GM23248 (cell line): ENCODE measurements around the gene HSP90AB1.
A peak's percentile ranks its signal among the peaks of the same experiment; 100 is the strongest.

Source experiments
- EZH2 ChIP-seq: fragments of 200-600 bp; sonication (generic); IDR thresholded peaks from 2 replicates; pipeline ENCODE4 v1.6.1; 2018; ENCODE audit warnings: antibody characterized with exemption, mild to moderate bottlenecking; ENCODE audit not compliant: insufficient read depth, poor library complexity, severe bottlenecking
- EZH2phosphoT487 ChIP-seq: fragments of 200-600 bp; sonication (generic); IDR thresholded peaks from 2 replicates; pipeline ENCODE4 v1.6.1; 2018; ENCODE audit warnings: antibody characterized with exemption, moderate library complexity, mild to moderate bottlenecking, low read depth; ENCODE audit not compliant: insufficient read depth

GRCh38 chr6:44269921-44270525 is 23.1 kb downstream of the HSP90AB1 start, which contains the start of gene TMEM151B:
- TF ChIP-seq EZH2phosphoT487, result 0 out of 2 replicates have a peak, but pooled peaks have one; percentile 43
- TF ChIP-seq EZH2, result peak; percentile 89
